MCF 10A (cell line): Measurements from ENCODE around the gene WDFY4. TPM values are rescaled to one million over a fixed set of nuclear protein-coding genes. Genes with fewer than 3 reads are reported as not detected.

ENCODE experiments used
- BruUV-seq: library from RNA; stranded (reverse); fragments of 400-500 nt; replicated peaks from 2 replicates; lab custom pipeline; 2021; lab: Mats Ljungman, UMichigan
- CTCF ChIA-PET: fragments of 300-600 bp; sonication (Branson Sonifier 250); formaldehyde crosslinking; extraction: SDS; loops from one replicate; lab custom pipeline; 2021; ENCODE audit warnings: antibody characterized with exemption, inconsistent platforms; lab: Yijun Ruan, JAX
- POLR2A ChIA-PET: fragments of 300-600, 350-650 bp; sonication (Branson Sonifier 250); formaldehyde crosslinking; extraction: SDS; loops from one replicate; lab custom pipeline; 2020; ENCODE audit warnings: antibody characterized with exemption, inconsistent platforms; lab: Yijun Ruan, JAX
- DNase-seq: peaks from one replicate; pipeline ENCODE4 v3.0.0-alpha.2; 2018; ENCODE audit not compliant: unreplicated experiment
- H3K27ac Mint-ChIP-seq: one replicate; pipeline ENCODE4 v1.8.0; 2022; ENCODE audit warnings: mild to moderate bottlenecking, low read depth, mixed read lengths; ENCODE audit not compliant: unreplicated experiment
- H3K27me3 Mint-ChIP-seq: one replicate; pipeline ENCODE4 v1.8.0; 2022; ENCODE audit warnings: mixed read lengths; ENCODE audit not compliant: insufficient read depth, unreplicated experiment
- H3K36me3 Mint-ChIP-seq: one replicate; pipeline ENCODE4 v1.8.0; 2022; ENCODE audit warnings: mild to moderate bottlenecking, moderate library complexity, mixed read lengths; ENCODE audit not compliant: insufficient read depth, unreplicated experiment
- H3K4me1 Mint-ChIP-seq: one replicate; pipeline ENCODE4 v1.8.0; 2022; ENCODE audit warnings: mixed read lengths; ENCODE audit not compliant: insufficient read depth, unreplicated experiment
- H3K4me3 Mint-ChIP-seq: one replicate; pipeline ENCODE4 v1.8.0; 2022; ENCODE audit warnings: mild to moderate bottlenecking, moderate library complexity, mixed read lengths; ENCODE audit not compliant: unreplicated experiment
- H3K9me3 Mint-ChIP-seq: one replicate; pipeline ENCODE4 v1.8.0; 2022; ENCODE audit warnings: mixed read lengths; ENCODE audit not compliant: unreplicated experiment
- CTCF ChIP-seq: fragments of 200-600 bp; IDR thresholded peaks from one replicate; pipeline ENCODE4 v1.8.0; 2022; ENCODE audit warnings: antibody characterized with exemption, mild to moderate bottlenecking; ENCODE audit not compliant: unreplicated experiment
- intact Hi-C: fragments of 100-400 bp; cut with micrococcal nuclease; formaldehyde crosslinking; loops from 2 replicates; pipeline ENCODE4 v1.14.1; 2022
- total RNA-seq: library from RNA; stranded (reverse); gene quantifications from 2 replicates; pipeline ENCODE4 v1.2.3, GENCODE V29; 2022

WDFY4 gene
- total RNA-seq, 1 experiment from 2014 or later, result not detected

GRCh38 chr10:48965460-48965859 lies 280.8 kb downstream of the WDFY4 start:
- no peak for DNase-seq
- TF ChIP-seq CTCF, result no peak
- intact Hi-C loops, result no loop called here
- H3K27ac Mint-ChIP-seq, result no peak overlapping the region
- no peaks in the 10 kb centered on the region for H3K9me3 Mint-ChIP-seq
- H3K27me3 Mint-ChIP-seq, result peaks cover 34% of the 10 kb centered on the region
- ChIA-PET POLR2A (interaction anchor here (0.6 kb wide), 1 partner anchor 105 kb away, joined by 4 read pairs; no protein-coding TSS in a partner anchor), CTCF (interaction anchor here (0.5 to 1.0 kb wide), 3 partner anchors 11 to 197 kb away, joined by 3 to 4 read pairs (median 4); no protein-coding TSS in a partner anchor)
- H3K36me3 Mint-ChIP-seq, result no peaks in the 10 kb centered on the region
- H3K4me3 Mint-ChIP-seq, result no peak overlapping the region
- no TSS peak for BruUV-seq
- no peaks in the 10 kb centered on the region for H3K4me1 Mint-ChIP-seq

DNA sequence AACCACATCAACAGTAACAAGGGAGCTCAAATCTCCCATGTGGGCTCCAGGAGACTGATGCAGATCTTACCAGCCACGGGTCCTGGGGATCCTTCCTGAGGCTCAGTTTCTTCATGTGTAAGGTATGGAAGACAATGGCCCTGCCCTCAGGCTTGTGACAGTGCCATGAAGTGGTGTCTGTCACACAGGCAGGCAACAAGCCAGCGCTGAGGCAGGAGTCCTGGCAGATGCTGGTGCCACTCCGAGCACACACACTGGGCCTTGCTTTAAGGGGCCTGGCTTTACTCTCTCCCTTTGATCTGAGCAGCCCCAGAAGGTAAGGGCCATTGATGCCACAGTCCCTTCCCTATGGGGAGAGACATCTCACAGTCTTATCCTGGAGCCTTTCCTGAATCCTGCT lies 283.4 kb downstream of the WDFY4 start:
- Mint-ChIP-seq H3K27me3 (peaks cover 36% of the 10 kb centered on the region), H3K4me3 (no peak overlapping the region), H3K9me3 (no peaks in the 10 kb centered on the region), H3K36me3 (no peaks in the 10 kb centered on the region), H3K4me1 (no peaks in the 10 kb centered on the region), H3K27ac (no peak overlapping the region)
- no TSS peak for BruUV-seq
- ChIA-PET POLR2A (no interaction called here), CTCF (no interaction called here)
- intact Hi-C loops, result no loop called here
- no peak for DNase-seq
- no peak for TF ChIP-seq CTCF

DNA sequence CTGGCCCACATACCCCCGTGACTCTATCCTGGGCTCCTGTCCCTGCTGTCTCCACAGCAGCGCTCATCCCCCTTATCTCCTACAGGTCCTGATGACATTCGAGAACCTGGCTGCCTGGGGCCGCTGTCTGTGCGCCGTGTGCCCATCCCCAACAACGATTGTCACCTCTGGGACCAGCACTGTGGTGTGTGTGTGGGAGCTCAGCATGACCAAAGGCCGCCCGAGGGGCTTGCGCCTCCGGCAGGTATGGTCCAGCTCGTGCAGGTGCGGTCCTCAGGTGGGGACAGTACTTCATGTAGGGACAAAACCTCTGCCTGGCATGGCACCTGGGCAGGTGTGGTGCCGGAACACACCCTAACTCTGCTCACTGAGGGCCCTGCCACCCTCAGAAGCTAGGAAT lies 285.4 kb downstream of the WDFY4 start:
- Mint-ChIP-seq H3K27ac (no peak overlapping the region), H3K4me3 (no peak overlapping the region), H3K36me3 (no peaks in the 10 kb centered on the region), H3K27me3 (peaks cover 39% of the 10 kb centered on the region), H3K4me1 (no peaks in the 10 kb centered on the region), H3K9me3 (no peaks in the 10 kb centered on the region)
- ChIA-PET POLR2A (no interaction called here), CTCF (interaction anchor here (1.4 to 1.5 kb wide), 2 partner anchors 10 to 192 kb away, joined by 4 to 5 read pairs; no protein-coding TSS in a partner anchor)
- intact Hi-C loops, result loop anchor here (10.0 kb wide), 1 partner anchor 435 kb away; no protein-coding TSS in a partner anchor
- DNase-seq, result no peak
- TF ChIP-seq CTCF, result no peak
- BruUV-seq, result no TSS peak

- ChIA-PET POLR2A (no interaction called here), CTCF (interaction anchor here (1.5 kb wide), 1 partner anchor 191 kb away, joined by 5 read pairs; no protein-coding TSS in a partner anchor)
- no peaks in the 10 kb centered on the region for H3K36me3 Mint-ChIP-seq
- H3K4me3 Mint-ChIP-seq, result no peak overlapping the region
- H3K9me3 Mint-ChIP-seq, result no peaks in the 10 kb centered on the region
- BruUV-seq, result no TSS peak
- no peak overlapping the region for H3K27ac Mint-ChIP-seq
- DNase-seq, result no peak
- no peaks in the 10 kb centered on the region for H3K4me1 Mint-ChIP-seq
- peaks cover 39% of the 10 kb centered on the region for H3K27me3 Mint-ChIP-seq
- TF ChIP-seq CTCF, result no peak
- intact Hi-C loops, result loop anchor here (10.0 kb wide), 1 partner anchor 434 kb away; no protein-coding TSS in a partner anchor
Observed at GRCh38 chr10:48970654-48971053, 286.0 kb downstream of the WDFY4 start.
